ENCODE results near the gene KCTD14. TPM values are rescaled to one million over a fixed set of nuclear protein-coding genes. Genes with fewer than 3 reads are reported as not detected.

The KCTD14 gene
- polyA plus RNA-seq (2012; ENCODE audit: insufficient read length, low read depth): 0.31 TPM

GRCh38 chr11:78022397-78023396 is at the start of gene KCTD14:
Gene KCTD14 (minus strand): TSS chr11:78023276. CDS start chr11:78023249, 27 bp downstream.
- TF ChIP-seq TAF1 (IDR thresholded peaks at IDR 0.05; ENCODE audit: borderline replicate concordance, insufficient read depth, low read length): no peak
- no peak for TF ChIP-seq FOXP2 (optimal IDR thresholded peaks at IDR 0.05; ENCODE audit: borderline replicate concordance, extremely low read depth, extremely low read length, insufficient read depth)
- no peak for TF ChIP-seq SIN3A (IDR thresholded peaks at IDR 0.05; ENCODE audit: borderline replicate concordance, insufficient read depth, low read length)
- no peak for TF ChIP-seq POLR2AphosphoS5 (IDR thresholded peaks at IDR 0.05; ENCODE audit: low read depth, low read length)
- no peak for TF ChIP-seq REST (IDR thresholded peaks at IDR 0.05; ENCODE audit: insufficient read depth in 1 of 2, low read depth in 2 of 2, low read length in 2 of 2)

- TF ChIP-seq SIN3A (IDR thresholded peaks at IDR 0.05; ENCODE audit: borderline replicate concordance, insufficient read depth, low read length): no peak
- TF ChIP-seq TAF1 (IDR thresholded peaks at IDR 0.05; ENCODE audit: borderline replicate concordance, insufficient read depth, low read length): no peak
- TF ChIP-seq FOXP2 (optimal IDR thresholded peaks at IDR 0.05; ENCODE audit: borderline replicate concordance, extremely low read depth, extremely low read length, insufficient read depth): no peak
- no peak for TF ChIP-seq REST (IDR thresholded peaks at IDR 0.05; ENCODE audit: insufficient read depth in 1 of 2, low read depth in 2 of 2, low read length in 2 of 2)
- TF ChIP-seq POLR2AphosphoS5 (IDR thresholded peaks at IDR 0.05; ENCODE audit: low read depth, low read length): no peak
Observed at GRCh38 chr11:78072455-78072854, 49.4 kb upstream of the KCTD14 start.

GRCh38 chr11:78071717-78072116 is 48.6 kb upstream of the KCTD14 start:
- no peak for TF ChIP-seq FOXP2 (optimal IDR thresholded peaks at IDR 0.05; ENCODE audit: borderline replicate concordance, extremely low read depth, extremely low read length, insufficient read depth)
- no peak for TF ChIP-seq SIN3A (IDR thresholded peaks at IDR 0.05; ENCODE audit: borderline replicate concordance, insufficient read depth, low read length)
- TF ChIP-seq POLR2AphosphoS5 (IDR thresholded peaks at IDR 0.05; ENCODE audit: low read depth, low read length): no peak
- TF ChIP-seq REST (IDR thresholded peaks at IDR 0.05; ENCODE audit: insufficient read depth in 1 of 2, low read depth in 2 of 2, low read length in 2 of 2): no peak
- no peak for TF ChIP-seq TAF1 (IDR thresholded peaks at IDR 0.05; ENCODE audit: borderline replicate concordance, insufficient read depth, low read length)

- TF ChIP-seq POLR2AphosphoS5 (IDR thresholded peaks at IDR 0.05; ENCODE audit: low read depth, low read length): no peak
- TF ChIP-seq FOXP2 (optimal IDR thresholded peaks at IDR 0.05; ENCODE audit: borderline replicate concordance, extremely low read depth, extremely low read length, insufficient read depth): no peak
- TF ChIP-seq REST (IDR thresholded peaks at IDR 0.05; ENCODE audit: insufficient read depth in 1 of 2, low read depth in 2 of 2, low read length in 2 of 2): no peak
- TF ChIP-seq SIN3A (IDR thresholded peaks at IDR 0.05; ENCODE audit: borderline replicate concordance, insufficient read depth, low read length): no peak
- no peak for TF ChIP-seq TAF1 (IDR thresholded peaks at IDR 0.05; ENCODE audit: borderline replicate concordance, insufficient read depth, low read length)
Observed at GRCh38 chr11:78070621-78071020, 47.5 kb upstream of the KCTD14 start.
